ENCODE data around the gene TRAK2.

DNA sequence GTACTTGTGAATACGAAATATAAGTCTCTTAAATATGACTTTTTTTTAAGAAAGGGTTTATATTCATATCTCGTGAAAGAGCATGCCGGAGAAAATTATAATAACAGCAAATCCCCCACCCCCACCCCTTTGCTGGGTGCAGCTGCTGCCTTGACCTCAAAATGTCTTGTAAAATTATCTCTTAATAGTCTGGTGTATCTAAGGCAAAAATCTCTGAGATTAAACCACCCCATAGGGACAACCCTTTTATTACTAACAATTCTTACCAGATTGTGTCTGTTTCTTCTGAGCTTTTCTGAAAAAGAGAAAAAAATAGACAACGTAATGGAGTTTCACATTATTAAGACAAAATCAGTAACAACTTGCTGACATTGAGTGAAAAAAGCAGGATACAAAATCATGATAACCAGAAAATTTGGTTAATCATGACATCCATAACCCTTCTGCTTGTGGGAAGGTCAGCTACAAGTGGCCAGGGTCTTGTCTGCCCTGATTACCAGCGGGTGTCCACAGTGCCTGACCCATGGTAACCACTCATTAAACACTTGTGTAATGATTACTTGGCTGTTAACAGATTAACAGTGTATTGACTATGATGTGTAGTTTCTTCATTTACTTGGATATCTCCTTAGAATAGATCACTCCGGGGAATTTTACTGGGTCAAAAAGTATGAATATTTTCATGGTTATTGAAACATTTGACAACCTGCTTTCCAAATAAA lies 1.8 kb upstream of the TRAK2 start:
- TF ChIP-seq, protein P1, sequence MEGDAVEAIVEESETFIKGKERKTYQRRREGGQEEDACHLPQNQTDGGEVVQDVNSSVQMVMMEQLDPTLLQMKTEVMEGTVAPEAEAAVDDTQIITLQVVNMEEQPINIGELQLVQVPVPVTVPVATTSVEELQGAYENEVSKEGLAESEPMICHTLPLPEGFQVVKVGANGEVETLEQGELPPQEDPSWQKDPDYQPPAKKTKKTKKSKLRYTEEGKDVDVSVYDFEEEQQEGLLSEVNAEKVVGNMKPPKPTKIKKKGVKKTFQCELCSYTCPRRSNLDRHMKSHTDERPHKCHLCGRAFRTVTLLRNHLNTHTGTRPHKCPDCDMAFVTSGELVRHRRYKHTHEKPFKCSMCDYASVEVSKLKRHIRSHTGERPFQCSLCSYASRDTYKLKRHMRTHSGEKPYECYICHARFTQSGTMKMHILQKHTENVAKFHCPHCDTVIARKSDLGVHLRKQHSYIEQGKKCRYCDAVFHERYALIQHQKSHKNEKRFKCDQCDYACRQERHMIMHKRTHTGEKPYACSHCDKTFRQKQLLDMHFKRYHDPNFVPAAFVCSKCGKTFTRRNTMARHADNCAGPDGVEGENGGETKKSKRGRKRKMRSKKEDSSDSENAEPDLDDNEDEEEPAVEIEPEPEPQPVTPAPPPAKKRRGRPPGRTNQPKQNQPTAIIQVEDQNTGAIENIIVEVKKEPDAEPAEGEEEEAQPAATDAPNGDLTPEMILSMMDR (conservative IDR thresholded peaks at IDR 0.05), result no peak
- TF ChIP-seq ZFX (IDR thresholded peaks at IDR 0.05), result no peak

Data from C4-2B (cell line).